UCSD-AML1 (cell line): ENCODE results near the gene RNF182.
"Not testable (repeated sequence)": the region's sequence is repeated elsewhere in the genome, so short reads cannot be mapped to it uniquely, and the experiment has no call there.

Source experiments
- DNase-seq: peaks from one replicate; lab custom pipeline; 2025; ENCODE audit not compliant: unreplicated experiment; lab: John Stamatoyannopoulos, UW

Gene RNF182

GRCh38 chr6:13924949-13925881 is at the start of gene RNF182:
TSS of gene RNF182 (plus strand) at chr6:13924952. CDS start at chr6:13977120, 52,168 bp downstream.
- no peak for DNase-seq

GRCh38 chr6:13877051-13877450 is 47.7 kb upstream of the RNF182 start:
- no peak for DNase-seq

- DNase-seq: not testable (repeated sequence)
These were observed 44.6 kb upstream of the RNF182 start for GRCh38 chr6:13880061-13880663.

- no peak for DNase-seq
These were observed 43.1 kb upstream of the RNF182 start for GRCh38 chr6:13881621-13882165.

- DNase-seq: no peak
These were observed 40.8 kb upstream of the RNF182 start for GRCh38 chr6:13883966-13884365.

- no peak for DNase-seq
These were observed 40.4 kb upstream of the RNF182 start for GRCh38 chr6:13884397-13884796.

GRCh38 chr6:13885601-13886000 is 39.2 kb upstream of the RNF182 start:
- no peak for DNase-seq

- no peak for DNase-seq
These were observed 37.8 kb upstream of the RNF182 start for GRCh38 chr6:13886949-13887348.

- DNase-seq: no peak
These were observed 32.6 kb upstream of the RNF182 start for GRCh38 chr6:13892017-13892645.

- no peak for DNase-seq
These were observed 21.8 kb upstream of the RNF182 start for GRCh38 chr6:13902922-13903321.

- no peak for DNase-seq
These were observed 21.4 kb upstream of the RNF182 start for GRCh38 chr6:13903364-13903763.

GRCh38 chr6:13907001-13907350 is 17.8 kb upstream of the RNF182 start:
- DNase-seq: no peak

GRCh38 chr6:13907614-13908215 is 17.0 kb upstream of the RNF182 start:
- no peak for DNase-seq

- peak; percentile 18 for DNase-seq
These were observed 15.8 kb upstream of the RNF182 start for GRCh38 chr6:13908955-13909381.

GRCh38 chr6:13910443-13910842 is 14.3 kb upstream of the RNF182 start:
- DNase-seq: no peak

GRCh38 chr6:13911337-13911736 is 13.4 kb upstream of the RNF182 start:
- DNase-seq: no peak

- DNase-seq: no peak
These were observed 11.3 kb upstream of the RNF182 start for GRCh38 chr6:13913226-13914001.

- no peak for DNase-seq
These were observed 10.4 kb upstream of the RNF182 start for GRCh38 chr6:13914351-13914750.

GRCh38 chr6:13915561-13916229 is 9.1 kb upstream of the RNF182 start:
- DNase-seq: no peak
